Natural killer cell (primary cell): ENCODE measurements around the gene DUSP8. TPM values are rescaled to one million over a fixed set of nuclear protein-coding genes. Genes with fewer than 3 reads are reported as not detected.

Source experiments
- ATAC-seq, 3 donors: fragments of 150-1000 bp in 2 of 3; fragments of 200-7000 bp in 1 of 3; cut with Tn5 transposase; 1 replicate in 1 of 3; 2 replicates in 2 of 3; pipeline ENCODE4 v1.10.0; 2021; ENCODE audit warnings: mild to moderate bottlenecking in 2 of 3, moderate library complexity in 2 of 3
- DNase-seq, 2 donors: peaks; one replicate each; pipeline versions ENCODE4 v3.0.0 to v3.0.0-alpha.2; 2013 to 2021; ENCODE audit warnings: mixed read lengths in 1 of 2
- H3K27ac ChIP-seq: one replicate; pipeline ENCODE4 v1.5.1; 2013; ENCODE audit warnings: mild to moderate bottlenecking, low read length
- H3K27me3 ChIP-seq: one replicate; pipeline ENCODE4 v1.6.1; 2013; ENCODE audit warnings: low read length; ENCODE audit not compliant: control insufficient read depth, insufficient read depth
- H3K36me3 ChIP-seq: one replicate; pipeline ENCODE4 v1.6.1; 2013; ENCODE audit warnings: low read length; ENCODE audit not compliant: control insufficient read depth, insufficient read depth
- H3K4me1 ChIP-seq: one replicate; pipeline ENCODE4 v1.6.1; 2013; ENCODE audit warnings: low read length; ENCODE audit not compliant: control insufficient read depth, insufficient read depth
- H3K4me3 ChIP-seq: one replicate; pipeline ENCODE4 v1.5.1; 2013; ENCODE audit warnings: low read length
- H3K9me3 ChIP-seq: one replicate; pipeline ENCODE4 v1.6.1; 2013; ENCODE audit warnings: low read length; ENCODE audit not compliant: control insufficient read depth, insufficient read depth
- H3K27ac Mint-ChIP-seq, 2 donors: one replicate each; pipeline ENCODE4 v1.8.0; 2022; ENCODE audit warnings: mild to moderate bottlenecking in 2 of 2, mixed read lengths in 2 of 2, moderate library complexity in 1 of 2
- H3K27me3 Mint-ChIP-seq, 2 donors: one replicate each; pipeline ENCODE4 v1.8.0; 2022; ENCODE audit warnings: low read depth in 2 of 2, mixed read lengths in 2 of 2
- H3K36me3 Mint-ChIP-seq: one replicate; pipeline ENCODE4 v1.8.0; 2022; ENCODE audit warnings: mixed read lengths
- H3K4me1 Mint-ChIP-seq, 2 donors: one replicate each; pipeline ENCODE4 v1.8.0; 2022; ENCODE audit warnings: mixed read lengths in 2 of 2
- H3K4me3 Mint-ChIP-seq: one replicate; pipeline ENCODE4 v1.8.0; 2022; ENCODE audit warnings: mild to moderate bottlenecking, moderate library complexity, mixed read lengths
- H3K9me3 Mint-ChIP-seq, 2 donors: one replicate each; pipeline ENCODE4 v1.8.0; 2022; ENCODE audit warnings: mixed read lengths in 2 of 2
- WGBS: methylation state at CpG from one replicate; pipeline ENCODE4 v1.1.7; 2013; ENCODE audit warnings: missing lambda C conversion rate; ENCODE audit not compliant: insufficient coverage; 5-methylcytosine and 5-hydroxymethylcytosine counted together
- intact Hi-C: fragments of 100-400 bp; cut with micrococcal nuclease; formaldehyde crosslinking; loops from one replicate; pipeline ENCODE4 v1.14.2; 2022
- total RNA-seq, 4 donors: library from RNA; stranded (reverse); fragments of 120-200 nt in 1 of 4; gene quantifications; one replicate each; pipeline versions ENCODE4 v1.2.3 to v1.2.4, GENCODE V29; 2013 to 2022
- TF ChIP-seq, protein P1 (sequence below): fragments of 200-600 bp; IDR thresholded peaks from one replicate; pipeline ENCODE4 v1.8.0; 2022; ENCODE audit warnings: antibody characterized with exemption

The DUSP8 gene
- total RNA-seq, 3 donors from 2014 or later (not counting 1 experiment from before 2014, with no cell fraction given) = 24.1 to 47.3 (median 38.4) TPM

GRCh38 chr11:1564535-1565172 lies 7.4 kb downstream of the DUSP8 start:
- DNase-seq (peak; percentile 44 to 52), ATAC-seq (peak in 1 of 3 donors; percentile 27)
- peaks cover 0 to 8% of the 10 kb centered on the region in 2 donors for H3K27me3 Mint-ChIP-seq
- intact Hi-C loops = no loop called here
- Histone ChIP-seq H3K9me3 (no peaks in the 10 kb centered on the region), H3K4me3 (no peak overlapping the region), H3K27me3 (peaks cover 1% of the 10 kb centered on the region), H3K27ac (no peak overlapping the region), H3K36me3 (no peaks in the 10 kb centered on the region), H3K4me1 (peaks cover 29% of the 10 kb centered on the region)
- H3K4me1 Mint-ChIP-seq = peaks cover 10 to 27% of the 10 kb centered on the region in 2 donors
- H3K4me3 Mint-ChIP-seq = no peak overlapping the region
- TF ChIP-seq, protein P1, sequence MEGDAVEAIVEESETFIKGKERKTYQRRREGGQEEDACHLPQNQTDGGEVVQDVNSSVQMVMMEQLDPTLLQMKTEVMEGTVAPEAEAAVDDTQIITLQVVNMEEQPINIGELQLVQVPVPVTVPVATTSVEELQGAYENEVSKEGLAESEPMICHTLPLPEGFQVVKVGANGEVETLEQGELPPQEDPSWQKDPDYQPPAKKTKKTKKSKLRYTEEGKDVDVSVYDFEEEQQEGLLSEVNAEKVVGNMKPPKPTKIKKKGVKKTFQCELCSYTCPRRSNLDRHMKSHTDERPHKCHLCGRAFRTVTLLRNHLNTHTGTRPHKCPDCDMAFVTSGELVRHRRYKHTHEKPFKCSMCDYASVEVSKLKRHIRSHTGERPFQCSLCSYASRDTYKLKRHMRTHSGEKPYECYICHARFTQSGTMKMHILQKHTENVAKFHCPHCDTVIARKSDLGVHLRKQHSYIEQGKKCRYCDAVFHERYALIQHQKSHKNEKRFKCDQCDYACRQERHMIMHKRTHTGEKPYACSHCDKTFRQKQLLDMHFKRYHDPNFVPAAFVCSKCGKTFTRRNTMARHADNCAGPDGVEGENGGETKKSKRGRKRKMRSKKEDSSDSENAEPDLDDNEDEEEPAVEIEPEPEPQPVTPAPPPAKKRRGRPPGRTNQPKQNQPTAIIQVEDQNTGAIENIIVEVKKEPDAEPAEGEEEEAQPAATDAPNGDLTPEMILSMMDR = no peak
- no peaks in the 10 kb centered on the region for H3K9me3 Mint-ChIP-seq
- no peaks in the 10 kb centered on the region for H3K36me3 Mint-ChIP-seq
- no peak overlapping the region for H3K27ac Mint-ChIP-seq
- WGBS = 41% methylated on average over 16 of the region's 16 CpGs

DNA sequence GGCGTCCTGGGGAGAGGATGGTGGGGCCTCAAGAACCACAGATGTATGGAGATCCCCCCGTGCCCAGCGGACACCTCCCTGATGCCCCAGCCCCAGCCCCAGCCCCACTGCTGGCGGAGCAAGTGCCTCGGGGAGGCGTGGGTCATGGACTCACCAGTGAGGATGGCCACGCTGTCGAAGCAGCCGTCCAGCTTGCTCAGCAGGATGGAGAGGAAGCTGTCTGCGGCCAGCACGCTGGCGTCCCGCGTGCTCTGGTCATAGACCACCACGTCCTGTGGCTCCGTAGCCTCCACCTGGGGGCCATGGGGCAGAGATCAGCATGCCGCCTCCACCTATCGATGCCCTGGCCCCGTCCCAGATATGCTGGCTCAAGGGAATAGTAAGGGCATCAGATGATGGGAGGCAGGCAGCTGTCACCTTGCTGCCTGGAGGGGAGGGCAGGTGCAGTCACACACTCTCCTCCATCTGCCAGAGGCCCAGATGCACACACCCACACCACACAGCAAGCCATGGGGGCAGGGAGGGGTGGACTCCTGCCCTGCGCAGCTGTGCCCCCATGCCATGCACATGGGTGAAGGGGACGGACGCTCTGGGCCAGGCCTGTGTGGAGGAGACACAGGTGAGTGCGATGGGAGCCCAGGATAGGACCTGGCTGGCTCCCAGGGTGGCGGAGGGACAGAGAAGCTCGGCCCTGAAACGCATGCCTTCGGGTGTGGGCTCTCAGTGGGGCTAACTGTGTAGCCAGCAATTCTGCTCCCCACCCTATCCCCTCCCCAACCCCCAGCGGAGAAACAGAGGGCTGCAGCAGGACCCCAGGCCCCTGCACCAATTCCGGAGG lies 8.2 kb downstream of the DUSP8 start:
- Mint-ChIP-seq H3K27ac (peak overlapping the region in 1 of 2 donors; percentile 52), H3K4me3 (no peak overlapping the region), H3K27me3 (peaks cover 0 to 3% of the 10 kb centered on the region in 2 donors), H3K36me3 (no peaks in the 10 kb centered on the region), H3K4me1 (peaks cover 6 to 20% of the 10 kb centered on the region in 2 donors), H3K9me3 (no peaks in the 10 kb centered on the region)
- intact Hi-C loops = no loop called here
- Histone ChIP-seq H3K27ac (no peak overlapping the region), H3K9me3 (no peaks in the 10 kb centered on the region), H3K36me3 (no peaks in the 10 kb centered on the region), H3K27me3 (no peaks in the 10 kb centered on the region), H3K4me1 (peaks cover 24% of the 10 kb centered on the region), H3K4me3 (no peak overlapping the region)
- 80% methylated on average over 29 of the region's 29 CpGs for WGBS
- DNase-seq = peak in 1 of 2 donors; percentile 18
- no peak for ATAC-seq
- TF ChIP-seq, protein P1 = no peak

DNA sequence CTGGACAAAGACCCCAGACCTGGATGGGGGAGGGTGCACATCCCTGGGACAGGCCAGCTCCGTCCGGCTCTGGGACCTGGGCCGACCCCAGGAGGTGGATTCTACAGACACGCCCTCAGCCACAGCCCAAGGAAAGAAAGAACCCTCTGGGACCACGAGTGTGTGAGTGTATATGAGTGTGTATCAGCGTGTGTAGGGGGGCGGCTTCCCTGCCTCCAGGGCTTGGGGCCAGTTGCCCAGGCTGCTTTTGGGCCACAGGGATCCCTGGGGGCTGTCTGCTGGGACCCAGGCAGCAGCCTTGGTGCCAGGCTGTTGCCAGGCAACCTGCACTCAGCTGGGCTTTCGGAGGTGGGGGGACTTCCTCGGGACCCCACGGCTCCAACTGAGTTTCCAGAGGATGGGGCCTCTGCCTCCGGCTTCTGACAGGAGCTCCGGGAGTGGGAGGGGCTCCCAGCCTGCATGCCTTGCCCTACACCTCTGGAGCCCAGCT lies 8.9 kb downstream of the DUSP8 start:
- WGBS = 80% methylated on average over 12 of the region's 12 CpGs
- Histone ChIP-seq H3K4me3 (no peak overlapping the region), H3K27me3 (no peaks in the 10 kb centered on the region), H3K4me1 (peaks cover 17% of the 10 kb centered on the region), H3K27ac (no peak overlapping the region), H3K9me3 (no peaks in the 10 kb centered on the region), H3K36me3 (no peaks in the 10 kb centered on the region)
- intact Hi-C loops = no loop called here
- H3K36me3 Mint-ChIP-seq = no peaks in the 10 kb centered on the region
- peak overlapping the region in 1 of 2 donors; percentile 52 for H3K27ac Mint-ChIP-seq
- TF ChIP-seq, protein P1 = no peak
- DNase-seq = peak in 1 of 2 donors; percentile 9
- peaks cover 0 to 3% of the 10 kb centered on the region in 2 donors for H3K27me3 Mint-ChIP-seq
- H3K4me1 Mint-ChIP-seq = peaks cover 0 to 13% of the 10 kb centered on the region in 2 donors
- no peak overlapping the region for H3K4me3 Mint-ChIP-seq
- no peaks in the 10 kb centered on the region for H3K9me3 Mint-ChIP-seq
- no peak for ATAC-seq
